ENCODE measurements around the gene TXLNA.
A peak's percentile ranks its signal among the peaks of the same experiment; 100 is the strongest.

The TXLNA gene

GRCh38 chr1:32215629-32216480, 36.4 kb downstream of the TXLNA start:
- DNase-seq (ENCODE audit: low spot score), result peak; percentile 52

- DNase-seq (ENCODE audit: low spot score), result no peak
Observed at GRCh38 chr1:32216566-32216965, 37.1 kb downstream of the TXLNA start.

GRCh38 chr1:32219022-32219421, 39.5 kb downstream of the TXLNA start:
- DNase-seq (ENCODE audit: low spot score), result no peak

GRCh38 chr1:32220746-32221580, 41.5 kb downstream of the TXLNA start:
- no peak for DNase-seq (ENCODE audit: low spot score)

GRCh38 chr1:32221581-32221979, 42.1 kb downstream of the TXLNA start:
- DNase-seq (ENCODE audit: low spot score), result no peak

- DNase-seq (ENCODE audit: low spot score), result peak; percentile 90
Observed at GRCh38 chr1:32221980-32222755, 42.7 kb downstream of the TXLNA start, which contains the start of the genes EIF3I and TMEM234. TSS of gene EIF3I (plus strand) at chr1:32222407. CDS start at chr1:32222442, 35 bp downstream. TSS of gene TMEM234 (minus strand) at chr1:32222353. CDS start at chr1:32222322, 31 bp downstream.

- no peak for DNase-seq (ENCODE audit: low spot score)
Observed at GRCh38 chr1:32223683-32224082, 44.2 kb downstream of the TXLNA start.

GRCh38 chr1:32224285-32224684, 44.8 kb downstream of the TXLNA start:
- no peak for DNase-seq (ENCODE audit: low spot score)

- DNase-seq (ENCODE audit: low spot score), result no peak
Observed at GRCh38 chr1:32228771-32229170, 49.3 kb downstream of the TXLNA start.

GRCh38 chr1:32231843-32232432, 52.5 kb downstream of the TXLNA start:
- DNase-seq (ENCODE audit: low spot score), result no peak

GRCh38 chr1:32232558-32233304, 53.3 kb downstream of the TXLNA start:
- no peak for DNase-seq (ENCODE audit: low spot score)

- DNase-seq (ENCODE audit: low spot score), result no peak
Observed at GRCh38 chr1:32234792-32235191, 55.3 kb downstream of the TXLNA start.

GRCh38 chr1:32239337-32239736, 59.9 kb downstream of the TXLNA start:
- DNase-seq (ENCODE audit: low spot score), result no peak

- no peak for DNase-seq (ENCODE audit: low spot score)
Observed at GRCh38 chr1:32239790-32240139, 60.3 kb downstream of the TXLNA start.

- no peak for DNase-seq (ENCODE audit: low spot score)
Observed at GRCh38 chr1:32240140-32240951, 60.9 kb downstream of the TXLNA start.

GRCh38 chr1:32241001-32241763, 61.7 kb downstream of the TXLNA start:
- DNase-seq (ENCODE audit: low spot score), result no peak

- no peak for DNase-seq (ENCODE audit: low spot score)
Observed at GRCh38 chr1:32242341-32242851, 62.9 kb downstream of the TXLNA start.

GRCh38 chr1:32246888-32247273, 67.4 kb downstream of the TXLNA start, which contains the start of gene FAM167B:
TSS of gene FAM167B (plus strand) at chr1:32247222. CDS start at chr1:32247422, 200 bp downstream.
- peak; percentile 76 for DNase-seq (ENCODE audit: low spot score)

- no peak for DNase-seq (ENCODE audit: low spot score)
Observed at GRCh38 chr1:32247452-32247851, 68.0 kb downstream of the TXLNA start.

Measured in COLO829 (cell line).